ENCODE data around the gene SV2A. TPM values are rescaled to one million over a fixed set of nuclear protein-coding genes. Genes with fewer than 3 reads are reported as not detected.

The SV2A gene
- total RNA-seq, 1 experiment from 2014 or later, result not detected

DNA sequence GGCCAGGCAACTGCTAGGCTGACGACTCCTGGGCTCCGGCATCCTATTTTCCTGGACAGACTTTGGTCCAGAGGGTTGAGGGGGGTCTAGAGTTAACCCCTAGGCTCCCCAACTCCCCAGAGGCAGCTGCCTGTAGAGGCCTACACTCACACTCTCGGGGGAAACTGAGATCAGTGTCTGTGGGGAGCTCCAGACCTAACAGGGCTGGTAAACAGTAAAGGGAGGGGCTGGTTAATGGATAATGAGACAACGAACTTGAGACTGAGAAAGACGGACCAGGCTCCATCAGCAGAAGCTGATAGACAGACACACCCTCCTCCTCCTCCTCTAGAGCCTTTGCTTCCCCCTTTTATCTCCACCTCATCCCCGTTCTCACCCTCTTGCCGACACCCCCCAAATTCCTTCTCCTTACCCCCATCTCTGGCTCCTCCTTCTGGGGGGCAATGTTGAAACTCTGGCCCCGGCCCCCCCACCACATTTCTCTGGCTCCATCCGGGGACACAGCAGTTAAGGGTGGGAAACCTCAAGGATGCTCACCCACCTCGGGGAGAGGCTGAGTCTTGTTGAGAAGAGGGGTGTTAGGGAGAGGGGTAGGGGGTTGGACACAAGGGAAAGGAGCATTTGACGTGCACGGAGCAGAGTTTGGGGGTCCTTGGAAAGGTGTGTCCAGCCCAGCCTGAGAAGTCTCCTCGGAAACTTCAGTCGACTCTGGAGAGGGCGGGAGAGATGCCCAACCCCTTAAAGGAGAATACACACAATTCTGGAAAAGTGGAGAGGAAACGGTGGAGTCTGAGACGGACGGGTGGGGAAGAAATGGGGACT lies 18.7 kb upstream of the SV2A start, which contains the start of gene MTMR11:
TSS of gene MTMR11 (minus strand) at position 710 of the 822 bp plus-strand sequence. CDS start at position 478, 232 bp downstream.
- Histone ChIP-seq H3K9me3 (ENCODE audit: low read length) (no peaks in the 10 kb centered on the region), H3K9ac (ENCODE audit: low read length) (peak within 1 kb of the TSS; percentile 59), H3K4me1 (ENCODE audit: insufficient read depth, low read length) (peaks cover 50% of the 10 kb centered on the region), H3K27me3 (ENCODE audit: low read length) (no peaks in the 10 kb centered on the region), H3K27ac (ENCODE audit: low read length) (peak within 1 kb of the TSS; percentile 90), H3K9me2 (replicated peaks; ENCODE audit: low read length) (no peaks in the 10 kb centered on the region), H4K20me1 (ENCODE audit: low read length) (no peaks in the 10 kb centered on the region), H3K36me3 (ENCODE audit: low read depth, low read length) (no peaks in the 10 kb centered on the region), H2AFZ (ENCODE audit: low read length) (peak within 1 kb of the TSS; percentile 88), H3F3A (ENCODE audit: low read length, unreplicated experiment) (peaks cover 6% of the 10 kb centered on the region), H3K4me3 (ENCODE audit: low read length) (peak within 1 kb of the TSS; percentile 75), H3K4me2 (ENCODE audit: low read length) (peak within 1 kb of the TSS; percentile 81), H3K79me2 (ENCODE audit: low read length) (no peaks in the 10 kb centered on the region)
- DNase-seq (peak; percentile 69), ATAC-seq (peak; percentile 55)
- intact Hi-C loops (cut with micrococcal nuclease), result no loop called here
- POLR2A ChIA-PET (ENCODE audit: unreplicated experiment), result interaction anchor here (0.6 kb wide), 1 partner anchor 49 kb away, joined by 3 read pairs; a partner anchor contains a TSS
- BruUV-seq (replicated peaks), result TSS peak; percentile 6
- TF ChIP-seq EZH2phosphoT487 (IDR thresholded peaks at IDR 0.05; ENCODE audit: borderline replicate concordance, low read length) (no peak), EZH2 (IDR thresholded peaks at IDR 0.05; ENCODE audit: low read length, unreplicated experiment) (no peak)
- TF ChIP-seq, protein P1, sequence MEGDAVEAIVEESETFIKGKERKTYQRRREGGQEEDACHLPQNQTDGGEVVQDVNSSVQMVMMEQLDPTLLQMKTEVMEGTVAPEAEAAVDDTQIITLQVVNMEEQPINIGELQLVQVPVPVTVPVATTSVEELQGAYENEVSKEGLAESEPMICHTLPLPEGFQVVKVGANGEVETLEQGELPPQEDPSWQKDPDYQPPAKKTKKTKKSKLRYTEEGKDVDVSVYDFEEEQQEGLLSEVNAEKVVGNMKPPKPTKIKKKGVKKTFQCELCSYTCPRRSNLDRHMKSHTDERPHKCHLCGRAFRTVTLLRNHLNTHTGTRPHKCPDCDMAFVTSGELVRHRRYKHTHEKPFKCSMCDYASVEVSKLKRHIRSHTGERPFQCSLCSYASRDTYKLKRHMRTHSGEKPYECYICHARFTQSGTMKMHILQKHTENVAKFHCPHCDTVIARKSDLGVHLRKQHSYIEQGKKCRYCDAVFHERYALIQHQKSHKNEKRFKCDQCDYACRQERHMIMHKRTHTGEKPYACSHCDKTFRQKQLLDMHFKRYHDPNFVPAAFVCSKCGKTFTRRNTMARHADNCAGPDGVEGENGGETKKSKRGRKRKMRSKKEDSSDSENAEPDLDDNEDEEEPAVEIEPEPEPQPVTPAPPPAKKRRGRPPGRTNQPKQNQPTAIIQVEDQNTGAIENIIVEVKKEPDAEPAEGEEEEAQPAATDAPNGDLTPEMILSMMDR (conservative IDR thresholded peaks at IDR 0.05; ENCODE audit: low read depth, low read length), result no peak
- CTCF ChIA-PET, result interaction anchor here (0.6 kb wide), 2 partner anchors 26 to 250 kb away, joined by 3 to 4 read pairs; no protein-coding TSS in a partner anchor

- ChIA-PET POLR2A (ENCODE audit: unreplicated experiment) (no interaction called here), CTCF (no interaction called here)
- H2AFZ ChIP-seq (ENCODE audit: low read length), result no peak overlapping the region
- no peaks in the 10 kb centered on the region for H3K9me3 ChIP-seq (ENCODE audit: low read length)
- intact Hi-C loops (cut with micrococcal nuclease), result no loop called here
- H3K9ac ChIP-seq (ENCODE audit: low read length), result no peak overlapping the region
- H3K9me2 ChIP-seq (replicated peaks; ENCODE audit: low read length), result no peaks in the 10 kb centered on the region
- ATAC-seq (no peak), DNase-seq (no peak)
- no peak overlapping the region for H3K4me2 ChIP-seq (ENCODE audit: low read length)
- H3K4me1 ChIP-seq (ENCODE audit: insufficient read depth, low read length), result peaks cover 44% of the 10 kb centered on the region
- no peaks in the 10 kb centered on the region for H4K20me1 ChIP-seq (ENCODE audit: low read length)
- H3K79me2 ChIP-seq (ENCODE audit: low read length), result no peaks in the 10 kb centered on the region
- no peak overlapping the region for H3K27ac ChIP-seq (ENCODE audit: low read length)
- BruUV-seq (replicated peaks), result no TSS peak
- H3K36me3 ChIP-seq (ENCODE audit: low read depth, low read length), result no peaks in the 10 kb centered on the region
- no peak for TF ChIP-seq EZH2phosphoT487 (IDR thresholded peaks at IDR 0.05; ENCODE audit: borderline replicate concordance, low read length)
- TF ChIP-seq, protein P1 (conservative IDR thresholded peaks at IDR 0.05; ENCODE audit: low read depth, low read length), result no peak
- TF ChIP-seq EZH2 (IDR thresholded peaks at IDR 0.05; ENCODE audit: low read length, unreplicated experiment), result no peak
- H3F3A ChIP-seq (ENCODE audit: low read length, unreplicated experiment), result no peaks in the 10 kb centered on the region
- H3K27me3 ChIP-seq (ENCODE audit: low read length), result no peaks in the 10 kb centered on the region
- no peak overlapping the region for H3K4me3 ChIP-seq (ENCODE audit: low read length)
Observed at GRCh38 chr1:149934356-149934755, 16.7 kb upstream of the SV2A start.

DNA sequence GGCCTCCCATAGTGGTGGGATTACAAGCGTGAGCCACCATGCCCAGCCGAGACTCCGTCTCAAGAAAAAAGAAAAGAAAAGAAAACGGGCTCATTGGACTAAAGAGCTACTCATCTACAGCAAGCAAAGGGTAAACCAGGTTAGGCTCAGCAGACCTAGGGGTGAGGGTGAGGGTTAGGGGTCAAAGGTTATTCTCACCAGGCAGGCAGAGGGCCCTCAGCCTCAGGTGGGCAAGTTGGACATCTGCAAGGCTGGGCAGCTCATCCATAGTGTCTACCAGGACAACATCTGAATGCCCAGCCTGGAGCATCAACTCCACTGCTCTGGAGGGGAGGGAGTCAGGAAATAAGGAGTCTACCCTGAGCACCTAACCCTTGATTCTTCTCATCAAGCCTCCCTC lies 15.6 kb upstream of the SV2A start:
- no peak for TF ChIP-seq EZH2phosphoT487 (IDR thresholded peaks at IDR 0.05; ENCODE audit: borderline replicate concordance, low read length)
- no peak for TF ChIP-seq EZH2 (IDR thresholded peaks at IDR 0.05; ENCODE audit: low read length, unreplicated experiment)
- TF ChIP-seq, protein P1 (conservative IDR thresholded peaks at IDR 0.05; ENCODE audit: low read depth, low read length), result no peak
- H3K9me2 ChIP-seq (replicated peaks; ENCODE audit: low read length), result no peaks in the 10 kb centered on the region
- H4K20me1 ChIP-seq (ENCODE audit: low read length), result no peaks in the 10 kb centered on the region
- H3K4me1 ChIP-seq (ENCODE audit: insufficient read depth, low read length), result peaks cover 43% of the 10 kb centered on the region
- H3K36me3 ChIP-seq (ENCODE audit: low read depth, low read length), result no peaks in the 10 kb centered on the region
- no peak overlapping the region for H2AFZ ChIP-seq (ENCODE audit: low read length)
- H3K27me3 ChIP-seq (ENCODE audit: low read length), result no peaks in the 10 kb centered on the region
- DNase-seq (no peak), ATAC-seq (no peak)
- H3K9ac ChIP-seq (ENCODE audit: low read length), result no peak overlapping the region
- no peak overlapping the region for H3K27ac ChIP-seq (ENCODE audit: low read length)
- CTCF ChIA-PET, result no interaction called here
- POLR2A ChIA-PET (ENCODE audit: unreplicated experiment), result no interaction called here
- no peaks in the 10 kb centered on the region for H3K79me2 ChIP-seq (ENCODE audit: low read length)
- no peaks in the 10 kb centered on the region for H3F3A ChIP-seq (ENCODE audit: low read length, unreplicated experiment)
- intact Hi-C loops (cut with micrococcal nuclease), result no loop called here
- H3K4me2 ChIP-seq (ENCODE audit: low read length), result no peak overlapping the region
- H3K9me3 ChIP-seq (ENCODE audit: low read length), result no peaks in the 10 kb centered on the region
- H3K4me3 ChIP-seq (ENCODE audit: low read length), result no peak overlapping the region
- BruUV-seq (replicated peaks), result no TSS peak
